ENCODE results near the gene UVRAG. TPM values are rescaled to one million over a fixed set of nuclear protein-coding genes. Genes with fewer than 3 reads are reported as not detected.

UVRAG gene
- total RNA-seq, 1 donor from 2014 or later = 34.0 TPM

- Histone ChIP-seq H3F3A (ENCODE audit: low read depth) (no peaks in the 10 kb centered on the region), H3K27me3 (no peaks in the 10 kb centered on the region), H3K4me3 (no peak overlapping the region), H4K20me1 (ENCODE audit: low read depth) (peaks cover 4% of the 10 kb centered on the region), H3K4me1 (peaks cover 18% of the 10 kb centered on the region), H3K27ac (no peak overlapping the region), H3K36me3 (no peaks in the 10 kb centered on the region), H3K4me2 (no peak overlapping the region), H2AFZ (replicated peaks) (no peak overlapping the region), H3K9ac (no peak overlapping the region), H3K79me2 (ENCODE audit: low read depth) (no peaks in the 10 kb centered on the region), H3K9me3 (ENCODE audit: low read depth) (no peaks in the 10 kb centered on the region)
- H3K4me3 Mint-ChIP-seq = no peak overlapping the region
- H3K9me3 Mint-ChIP-seq = peaks cover 4% of the 10 kb centered on the region
- no peak overlapping the region for H3K27ac Mint-ChIP-seq
- no peak for DNase-seq (ENCODE audit: low spot score)
- TF ChIP-seq EZH2phosphoT487 (IDR thresholded peaks at IDR 0.05) (no peak), EZH2 (IDR thresholded peaks at IDR 0.05) (no peak), CTCF (IDR thresholded peaks at IDR 0.05) (no peak)
- H3K36me3 Mint-ChIP-seq = peaks cover 8% of the 10 kb centered on the region
- H3K4me1 Mint-ChIP-seq = peaks cover 3% of the 10 kb centered on the region
- H3K27me3 Mint-ChIP-seq (ENCODE audit: insufficient read depth, low read depth) = no peaks in the 10 kb centered on the region
Observed at GRCh38 chr11:76030286-76030685, 215.3 kb downstream of the UVRAG start.

GRCh38 chr11:76030968-76031590 is 216.1 kb downstream of the UVRAG start:
- Histone ChIP-seq H3K9me3 (ENCODE audit: low read depth) (no peaks in the 10 kb centered on the region), H3K4me1 (peaks cover 10% of the 10 kb centered on the region), H3K27me3 (no peaks in the 10 kb centered on the region), H3K36me3 (no peaks in the 10 kb centered on the region), H3K79me2 (ENCODE audit: low read depth) (no peaks in the 10 kb centered on the region), H3K4me3 (no peak overlapping the region), H2AFZ (replicated peaks) (no peak overlapping the region), H3F3A (ENCODE audit: low read depth) (no peaks in the 10 kb centered on the region), H3K9ac (no peak overlapping the region), H3K27ac (no peak overlapping the region), H3K4me2 (no peak overlapping the region), H4K20me1 (ENCODE audit: low read depth) (no peaks in the 10 kb centered on the region)
- DNase-seq (ENCODE audit: low spot score) = no peak
- Mint-ChIP-seq H3K27me3 (ENCODE audit: insufficient read depth, low read depth) (no peaks in the 10 kb centered on the region), H3K4me1 (no peaks in the 10 kb centered on the region), H3K4me3 (no peak overlapping the region), H3K36me3 (peaks cover 8% of the 10 kb centered on the region), H3K27ac (no peak overlapping the region), H3K9me3 (peaks cover 4% of the 10 kb centered on the region)
- TF ChIP-seq EZH2phosphoT487 (IDR thresholded peaks at IDR 0.05) = no peak
- TF ChIP-seq CTCF (IDR thresholded peaks at IDR 0.05) = no peak
- TF ChIP-seq EZH2 (IDR thresholded peaks at IDR 0.05) = no peak

- no peak for DNase-seq (ENCODE audit: low spot score)
- no peaks in the 10 kb centered on the region for H3K36me3 ChIP-seq
- no peak for TF ChIP-seq EZH2 (IDR thresholded peaks at IDR 0.05)
- peaks cover 10% of the 10 kb centered on the region for H3K4me1 ChIP-seq
- no peaks in the 10 kb centered on the region for H3K79me2 ChIP-seq (ENCODE audit: low read depth)
- H3K9me3 ChIP-seq (ENCODE audit: low read depth) = no peaks in the 10 kb centered on the region
- H3K27me3 Mint-ChIP-seq (ENCODE audit: insufficient read depth, low read depth) = no peaks in the 10 kb centered on the region
- H4K20me1 ChIP-seq (ENCODE audit: low read depth) = no peaks in the 10 kb centered on the region
- H3K27ac Mint-ChIP-seq = no peak overlapping the region
- peaks cover 3% of the 10 kb centered on the region for H3K9me3 Mint-ChIP-seq
- no peaks in the 10 kb centered on the region for H3K27me3 ChIP-seq
- H3F3A ChIP-seq (ENCODE audit: low read depth) = no peaks in the 10 kb centered on the region
- no peak overlapping the region for H3K9ac ChIP-seq
- no peak overlapping the region for H3K4me2 ChIP-seq
- no peak overlapping the region for H3K27ac ChIP-seq
- H3K4me1 Mint-ChIP-seq = no peaks in the 10 kb centered on the region
- H3K36me3 Mint-ChIP-seq = peaks cover 4% of the 10 kb centered on the region
- no peak overlapping the region for H3K4me3 Mint-ChIP-seq
- H3K4me3 ChIP-seq = no peak overlapping the region
- H2AFZ ChIP-seq (replicated peaks) = no peak overlapping the region
Observed at GRCh38 chr11:76033699-76034098, 218.7 kb downstream of the UVRAG start.

- Histone ChIP-seq H3K79me2 (ENCODE audit: low read depth) (no peaks in the 10 kb centered on the region), H4K20me1 (ENCODE audit: low read depth) (no peaks in the 10 kb centered on the region), H3K4me2 (no peak overlapping the region), H3K27ac (no peak overlapping the region), H3K4me1 (peaks cover 10% of the 10 kb centered on the region), H3K9ac (no peak overlapping the region), H3K9me3 (ENCODE audit: low read depth) (no peaks in the 10 kb centered on the region), H3K4me3 (no peak overlapping the region), H3F3A (ENCODE audit: low read depth) (no peaks in the 10 kb centered on the region), H3K36me3 (peaks cover 4% of the 10 kb centered on the region), H3K27me3 (no peaks in the 10 kb centered on the region), H2AFZ (replicated peaks) (no peak overlapping the region)
- H3K4me3 Mint-ChIP-seq = no peak overlapping the region
- no peaks in the 10 kb centered on the region for H3K9me3 Mint-ChIP-seq
- peaks cover 1% of the 10 kb centered on the region for H3K36me3 Mint-ChIP-seq
- H3K4me1 Mint-ChIP-seq = no peaks in the 10 kb centered on the region
- H3K27me3 Mint-ChIP-seq (ENCODE audit: insufficient read depth, low read depth) = no peaks in the 10 kb centered on the region
- H3K27ac Mint-ChIP-seq = no peak overlapping the region
- no peak for TF ChIP-seq EZH2phosphoT487 (IDR thresholded peaks at IDR 0.05)
- TF ChIP-seq CTCF (IDR thresholded peaks at IDR 0.05) = no peak
- no peak for TF ChIP-seq EZH2 (IDR thresholded peaks at IDR 0.05)
- DNase-seq (ENCODE audit: low spot score) = no peak
Observed at GRCh38 chr11:76035020-76035419, 220.0 kb downstream of the UVRAG start.

Data from neural progenitor cell (in vitro differentiated cells).